Measurements from ENCODE around the gene ST7.

DNA sequence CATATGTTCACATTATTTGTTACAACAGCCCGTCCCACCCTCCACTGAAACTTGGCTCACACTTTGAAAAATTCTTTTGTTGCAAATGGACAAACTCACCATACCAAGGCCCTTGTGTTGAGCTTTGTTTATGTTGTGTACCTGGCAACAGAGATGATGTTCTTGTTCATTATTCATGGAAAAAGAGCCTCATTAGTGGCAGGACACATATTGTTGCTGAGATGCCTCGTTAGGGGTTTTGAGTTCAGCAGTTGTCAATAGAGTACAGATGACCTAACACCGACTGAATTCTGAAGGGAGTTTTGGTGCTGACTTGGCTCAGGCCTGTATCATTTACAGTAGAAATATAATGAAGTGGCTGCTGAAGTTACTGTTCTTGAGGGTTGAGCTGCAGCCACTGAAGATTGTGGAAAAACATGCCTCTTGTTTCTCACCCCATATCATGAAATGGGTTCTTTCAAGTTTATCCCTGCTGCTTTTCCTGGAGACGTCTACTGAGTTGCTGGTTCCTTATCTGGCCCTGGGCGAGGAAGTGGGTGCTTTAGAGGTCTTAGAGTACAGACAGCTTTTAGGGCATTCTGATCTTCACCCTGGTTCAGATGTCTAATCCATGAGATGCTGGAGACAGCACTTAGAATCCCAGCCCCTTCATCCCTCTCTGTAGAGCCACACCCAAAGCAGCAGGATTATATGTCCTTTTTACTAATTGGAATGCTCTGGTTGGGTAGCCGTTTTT, 219.9 kb downstream of the ST7 start:
- TF ChIP-seq, protein P1, sequence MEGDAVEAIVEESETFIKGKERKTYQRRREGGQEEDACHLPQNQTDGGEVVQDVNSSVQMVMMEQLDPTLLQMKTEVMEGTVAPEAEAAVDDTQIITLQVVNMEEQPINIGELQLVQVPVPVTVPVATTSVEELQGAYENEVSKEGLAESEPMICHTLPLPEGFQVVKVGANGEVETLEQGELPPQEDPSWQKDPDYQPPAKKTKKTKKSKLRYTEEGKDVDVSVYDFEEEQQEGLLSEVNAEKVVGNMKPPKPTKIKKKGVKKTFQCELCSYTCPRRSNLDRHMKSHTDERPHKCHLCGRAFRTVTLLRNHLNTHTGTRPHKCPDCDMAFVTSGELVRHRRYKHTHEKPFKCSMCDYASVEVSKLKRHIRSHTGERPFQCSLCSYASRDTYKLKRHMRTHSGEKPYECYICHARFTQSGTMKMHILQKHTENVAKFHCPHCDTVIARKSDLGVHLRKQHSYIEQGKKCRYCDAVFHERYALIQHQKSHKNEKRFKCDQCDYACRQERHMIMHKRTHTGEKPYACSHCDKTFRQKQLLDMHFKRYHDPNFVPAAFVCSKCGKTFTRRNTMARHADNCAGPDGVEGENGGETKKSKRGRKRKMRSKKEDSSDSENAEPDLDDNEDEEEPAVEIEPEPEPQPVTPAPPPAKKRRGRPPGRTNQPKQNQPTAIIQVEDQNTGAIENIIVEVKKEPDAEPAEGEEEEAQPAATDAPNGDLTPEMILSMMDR (optimal IDR thresholded peaks at IDR 0.05 in 1 of 3, IDR thresholded peaks at IDR 0.05 in 1 of 3, conservative IDR thresholded peaks at IDR 0.05 in 1 of 3; ENCODE audit: extremely low read depth in 1 of 3, insufficient read depth in 2 of 3, low read length in 3 of 3), result no peak
- no peak for TF ChIP-seq EZH2 (IDR thresholded peaks at IDR 0.05; ENCODE audit: low read length)
